ENCODE measurements around the gene PRSS22.
A peak's percentile ranks its signal among the peaks of the same experiment; 100 is the strongest.

- no peak for TF ChIP-seq MYC (IDR thresholded peaks at IDR 0.05; ENCODE audit: low read depth, low read length)
- TF ChIP-seq, protein P1, sequence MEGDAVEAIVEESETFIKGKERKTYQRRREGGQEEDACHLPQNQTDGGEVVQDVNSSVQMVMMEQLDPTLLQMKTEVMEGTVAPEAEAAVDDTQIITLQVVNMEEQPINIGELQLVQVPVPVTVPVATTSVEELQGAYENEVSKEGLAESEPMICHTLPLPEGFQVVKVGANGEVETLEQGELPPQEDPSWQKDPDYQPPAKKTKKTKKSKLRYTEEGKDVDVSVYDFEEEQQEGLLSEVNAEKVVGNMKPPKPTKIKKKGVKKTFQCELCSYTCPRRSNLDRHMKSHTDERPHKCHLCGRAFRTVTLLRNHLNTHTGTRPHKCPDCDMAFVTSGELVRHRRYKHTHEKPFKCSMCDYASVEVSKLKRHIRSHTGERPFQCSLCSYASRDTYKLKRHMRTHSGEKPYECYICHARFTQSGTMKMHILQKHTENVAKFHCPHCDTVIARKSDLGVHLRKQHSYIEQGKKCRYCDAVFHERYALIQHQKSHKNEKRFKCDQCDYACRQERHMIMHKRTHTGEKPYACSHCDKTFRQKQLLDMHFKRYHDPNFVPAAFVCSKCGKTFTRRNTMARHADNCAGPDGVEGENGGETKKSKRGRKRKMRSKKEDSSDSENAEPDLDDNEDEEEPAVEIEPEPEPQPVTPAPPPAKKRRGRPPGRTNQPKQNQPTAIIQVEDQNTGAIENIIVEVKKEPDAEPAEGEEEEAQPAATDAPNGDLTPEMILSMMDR (IDR thresholded peaks at IDR 0.05; ENCODE audit: low read depth, low read length) = peak; percentile 52
- no peak for TF ChIP-seq POLR2A (IDR thresholded peaks at IDR 0.05; ENCODE audit: extremely low read depth, insufficient read length)
- TF ChIP-seq, protein P2, sequence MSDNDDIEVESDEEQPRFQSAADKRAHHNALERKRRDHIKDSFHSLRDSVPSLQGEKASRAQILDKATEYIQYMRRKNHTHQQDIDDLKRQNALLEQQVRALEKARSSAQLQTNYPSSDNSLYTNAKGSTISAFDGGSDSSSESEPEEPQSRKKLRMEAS (IDR thresholded peaks at IDR 0.05; ENCODE audit: low read depth, low read length) = no peak
These were observed 15.5 kb downstream of the PRSS22 start for GRCh38 chr16:2842340-2843000.

Data from NB4 (cell line).